B cell (primary cell): Measurements from ENCODE around the gene PHC2. TPM values are rescaled to one million over a fixed set of nuclear protein-coding genes. Genes with fewer than 3 reads are reported as not detected.

ENCODE experiments used
- ATAC-seq: fragments of 200-7000 bp; cut with Tn5 transposase; one replicate; pipeline ENCODE4 v1.10.0; 2021; ENCODE audit warnings: low read depth, mild to moderate bottlenecking, moderate number of reproducible peaks, moderate library complexity
- CTCF ChIA-PET: fragments of 350-600 bp; sonication (Branson Sonifier 250); formaldehyde crosslinking; loops from one replicate; lab custom pipeline; 2021; ENCODE audit warnings: antibody characterized with exemption, inconsistent platforms; lab: Charles Lee
- POLR2A ChIA-PET: fragments of 350-600 bp; sonication (Branson Sonifier 250); formaldehyde crosslinking; loops from one replicate; lab custom pipeline; 2021; ENCODE audit warnings: antibody characterized with exemption; lab: Charles Lee
- DNase-seq: peaks from one replicate; pipeline ENCODE4 v3.0.0; 2013
- H2AFZ ChIP-seq: 2 replicates; pipeline ENCODE4 v1.6.1; 2012; ENCODE audit warnings: mild to moderate bottlenecking, low read depth, low read length; ENCODE audit not compliant: insufficient read depth, poor library complexity, severe bottlenecking
- H3K27ac ChIP-seq, 2 donors: 1 replicate in 1 of 2; 2 replicates in 1 of 2; pipeline ENCODE4 v1.5.1; 2012 to 2013; ENCODE audit warnings: low read length in 2 of 2, mild to moderate bottlenecking in 2 of 2, moderate library complexity in 1 of 2
- H3K27me3 ChIP-seq, 4 experiments: fragments of 200-600 bp in 1 of 4; sonication (generic) in 1 of 4; replicated peaks in 1 of 4; 1 replicate in 2 of 4; 2 replicates in 2 of 4; pipeline versions ENCODE4 v1.6.1 to v1.7.0; 2013 to 2016; ENCODE audit warnings: low read length in 3 of 4, mild to moderate bottlenecking in 2 of 4, mixed read lengths in 1 of 4, moderate library complexity in 1 of 4; ENCODE audit not compliant: insufficient read depth in 4 of 4, control insufficient read depth in 3 of 4; ENCODE audit errors: control extremely low read depth in 1 of 4
- H3K36me3 ChIP-seq, 2 experiments: replicated peaks in 1 of 2; 1 replicate in 1 of 2; 2 replicates in 1 of 2; pipeline versions ENCODE4 v1.6.1 to v1.7.1; 2013; ENCODE audit warnings: low read length in 1 of 2; ENCODE audit not compliant: insufficient read depth in 2 of 2, control insufficient read depth in 1 of 2; ENCODE audit errors: control extremely low read depth in 1 of 2, extremely low read depth in 1 of 2
- H3K4me1 ChIP-seq, 2 donors: fragments of 200-600 bp in 1 of 2; sonication (generic) in 1 of 2; 1 replicate in 1 of 2; 2 replicates in 1 of 2; pipeline versions ENCODE4 v1.5.1 to v1.6.1; 2013 to 2017; ENCODE audit warnings: low read length in 2 of 2; ENCODE audit not compliant: control insufficient read depth in 2 of 2, insufficient read depth in 2 of 2
- H3K4me2 ChIP-seq: replicated peaks from 2 replicates; pipeline ENCODE3; 2012; ENCODE audit warnings: mild to moderate bottlenecking, low read depth, low read length; ENCODE audit not compliant: poor library complexity, severe bottlenecking
- H3K4me3 ChIP-seq, 5 experiments: fragments of 200-600 bp in 1 of 5; sonication (generic) in 1 of 5; 1 replicate in 3 of 5; 2 replicates in 2 of 5; pipeline versions ENCODE4 v1.5.1 to v1.7.0; 2011 to 2016; ENCODE audit warnings: low read length in 4 of 5, mild to moderate bottlenecking in 4 of 5, low read depth in 2 of 5, control low read depth in 1 of 5, moderate library complexity in 1 of 5; ENCODE audit not compliant: insufficient read depth in 1 of 5; ENCODE audit errors: control extremely low read depth in 1 of 5, extremely low read depth in 1 of 5
- H3K79me2 ChIP-seq: fragments of 200-600 bp; sonication (generic); one replicate; pipeline ENCODE4 v1.6.0; 2016; ENCODE audit warnings: low read length; ENCODE audit not compliant: control insufficient read depth, insufficient read depth
- H3K9ac ChIP-seq: fragments of 200-600 bp; sonication (generic); 2 replicates; pipeline ENCODE4 v1.6.1; 2017; ENCODE audit warnings: mild to moderate bottlenecking, low read length, moderate library complexity
- H3K9me3 ChIP-seq, 3 donors: one replicate each; pipeline versions ENCODE4 v1.6.1 to v1.7.1; 2013; ENCODE audit warnings: low read length in 2 of 3; ENCODE audit not compliant: control insufficient read depth in 2 of 3, insufficient read depth in 1 of 3; ENCODE audit errors: control extremely low read depth in 1 of 3
- H4K20me1 ChIP-seq: 2 replicates; pipeline ENCODE4 v1.6.0; 2012; ENCODE audit warnings: mild to moderate bottlenecking, low read length; ENCODE audit not compliant: insufficient read depth, control insufficient read depth, poor library complexity, severe bottlenecking
- H3K27ac Mint-ChIP-seq: one replicate; pipeline ENCODE4 v1.8.0; 2021; ENCODE audit warnings: mixed read lengths
- H3K27me3 Mint-ChIP-seq: one replicate; pipeline ENCODE4 v1.8.0; 2021; ENCODE audit warnings: mixed read lengths
- H3K4me1 Mint-ChIP-seq: one replicate; pipeline ENCODE4 v1.8.0; 2021; ENCODE audit warnings: mixed read lengths
- H3K4me3 Mint-ChIP-seq: one replicate; pipeline ENCODE4 v1.8.0; 2021; ENCODE audit warnings: mixed read lengths
- H3K9me3 Mint-ChIP-seq: one replicate; pipeline ENCODE4 v1.8.0; 2022; ENCODE audit warnings: mixed read lengths; ENCODE audit not compliant: insufficient read depth
- EZH2 ChIP-seq: IDR thresholded peaks from 2 replicates; pipeline ENCODE4 v1.6.1; 2012; ENCODE audit warnings: borderline replicate concordance, low read depth, mild to moderate bottlenecking, moderate library complexity, low read length; ENCODE audit not compliant: insufficient read depth, poor library complexity, severe bottlenecking
- WGBS: methylation state at CpG from one replicate; pipeline ENCODE4 v1.1.5; 2013; ENCODE audit warnings: missing lambda C conversion rate; ENCODE audit not compliant: insufficient coverage; 5-methylcytosine and 5-hydroxymethylcytosine counted together
- intact Hi-C: fragments of 100-400 bp; cut with micrococcal nuclease; formaldehyde crosslinking; loops from one replicate; pipeline ENCODE4 v1.10.0; 2022
- polyA plus RNA-seq: library from polyadenylated mRNA; depleted of rRNA; stranded (reverse); fragments of >200 nt; gene quantifications from 2 replicates; pipeline ENCODE4 v1.2.3, GENCODE V29; 2012
- total RNA-seq, 2 donors: library from RNA; stranded (reverse); fragments of 120-200 nt in 1 of 2; gene quantifications; 1 replicate in 1 of 2; 2 replicates in 1 of 2; pipeline versions ENCODE4 v1.2.3 to v1.2.4, GENCODE V29; 2013 to 2022
- TF ChIP-seq, protein P1 (sequence below): fragments of 200-600 bp; IDR thresholded peaks from one replicate; pipeline ENCODE4 v1.8.0; 2022; ENCODE audit warnings: antibody characterized with exemption, mild to moderate bottlenecking

Gene PHC2
- total and polyA plus RNA-seq, 2 donors (not counting 1 experiment from before 2014, with no cell fraction given): 23.1 to 23.4 TPM

DNA sequence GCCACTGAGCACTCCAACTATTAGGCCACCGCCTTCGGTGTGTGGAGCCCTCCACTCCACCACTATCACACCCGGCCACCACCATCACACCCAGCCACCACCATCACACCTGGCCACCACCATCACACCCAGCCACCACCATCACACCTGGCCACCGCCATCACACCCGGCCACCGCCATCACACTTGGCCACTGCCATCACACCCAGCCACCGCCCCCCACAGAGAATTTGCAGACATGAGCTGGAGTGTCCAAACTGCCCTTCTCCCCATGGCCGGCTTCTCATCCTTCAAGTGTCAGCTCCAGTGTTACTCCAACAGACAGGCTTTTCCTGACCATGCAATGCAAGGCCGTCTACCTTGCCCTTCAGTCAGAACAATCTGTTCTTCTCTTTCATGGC is 59.6 kb downstream of the PHC2 start:
- Histone ChIP-seq H4K20me1 (no peaks in the 10 kb centered on the region), H3K27ac (no peak overlapping the region), H3K9ac (no peak overlapping the region), H2AFZ (no peak overlapping the region), H3K4me3 (no peak overlapping the region), H3K4me1 (peaks cover 4 to 5% of the 10 kb centered on the region in 2 donors), H3K4me2 (no peak overlapping the region), H3K79me2 (no peaks in the 10 kb centered on the region), H3K27me3 (peaks cover 0 to 10% (median 3%) of the 10 kb centered on the region in 4 experiments), H3K9me3 (no peaks in the 10 kb centered on the region), H3K36me3 (no peaks in the 10 kb centered on the region)
- Mint-ChIP-seq H3K27me3 (peaks cover 19% of the 10 kb centered on the region), H3K27ac (no peak overlapping the region), H3K4me3 (no peak overlapping the region), H3K4me1 (no peaks in the 10 kb centered on the region), H3K9me3 (no peaks in the 10 kb centered on the region)
- DNase-seq: no peak
- ATAC-seq: no peak
- intact Hi-C loops: no loop called here
- TF ChIP-seq EZH2: no peak
- TF ChIP-seq, protein P1, sequence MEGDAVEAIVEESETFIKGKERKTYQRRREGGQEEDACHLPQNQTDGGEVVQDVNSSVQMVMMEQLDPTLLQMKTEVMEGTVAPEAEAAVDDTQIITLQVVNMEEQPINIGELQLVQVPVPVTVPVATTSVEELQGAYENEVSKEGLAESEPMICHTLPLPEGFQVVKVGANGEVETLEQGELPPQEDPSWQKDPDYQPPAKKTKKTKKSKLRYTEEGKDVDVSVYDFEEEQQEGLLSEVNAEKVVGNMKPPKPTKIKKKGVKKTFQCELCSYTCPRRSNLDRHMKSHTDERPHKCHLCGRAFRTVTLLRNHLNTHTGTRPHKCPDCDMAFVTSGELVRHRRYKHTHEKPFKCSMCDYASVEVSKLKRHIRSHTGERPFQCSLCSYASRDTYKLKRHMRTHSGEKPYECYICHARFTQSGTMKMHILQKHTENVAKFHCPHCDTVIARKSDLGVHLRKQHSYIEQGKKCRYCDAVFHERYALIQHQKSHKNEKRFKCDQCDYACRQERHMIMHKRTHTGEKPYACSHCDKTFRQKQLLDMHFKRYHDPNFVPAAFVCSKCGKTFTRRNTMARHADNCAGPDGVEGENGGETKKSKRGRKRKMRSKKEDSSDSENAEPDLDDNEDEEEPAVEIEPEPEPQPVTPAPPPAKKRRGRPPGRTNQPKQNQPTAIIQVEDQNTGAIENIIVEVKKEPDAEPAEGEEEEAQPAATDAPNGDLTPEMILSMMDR: no peak
- POLR2A ChIA-PET: no interaction called here
- 98% methylated on average over 8 of the region's 9 CpGs for WGBS
- CTCF ChIA-PET: interaction anchor here (0.9 to 2.2 kb wide), 4 partner anchors 11 to 100 kb away, joined by 3 to 12 read pairs (median 7); no protein-coding TSS in a partner anchor

DNA sequence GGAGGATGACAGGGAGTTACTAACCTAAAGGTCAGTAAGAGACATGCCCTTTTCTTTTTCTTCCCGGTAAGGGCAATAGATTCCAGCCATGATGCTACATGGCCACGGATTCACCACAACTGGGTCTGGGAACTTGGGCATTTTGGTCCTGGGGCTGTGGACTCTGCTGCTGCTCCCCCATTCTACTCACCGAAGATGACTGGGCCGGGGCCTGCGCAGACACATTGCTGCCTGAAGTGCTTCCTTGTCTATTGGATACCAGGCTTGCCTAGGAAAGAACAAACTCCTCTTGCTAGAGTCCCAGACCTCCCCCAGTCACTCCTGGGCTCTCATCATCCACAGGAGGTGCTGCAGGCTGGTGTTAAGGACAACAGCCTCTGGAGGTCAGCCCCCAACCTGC is 60.1 kb downstream of the PHC2 start:
- WGBS: 94% methylated on average over 5 of the region's 5 CpGs
- no peak overlapping the region for H3K4me2 ChIP-seq
- H3K36me3 ChIP-seq: no peaks in the 10 kb centered on the region
- ChIA-PET POLR2A (interaction anchor here (0.5 kb wide), 1 partner anchor 314 kb away, joined by 3 read pairs; no protein-coding TSS in a partner anchor), CTCF (interaction anchor here (0.7 to 10.4 kb wide), 3 partner anchors 34 to 99 kb away, joined by 4 to 148 read pairs (median 39); partner anchors contain the start of gene ZSCAN20)
- Mint-ChIP-seq H3K9me3 (no peaks in the 10 kb centered on the region), H3K27me3 (peaks cover 20% of the 10 kb centered on the region), H3K4me1 (no peaks in the 10 kb centered on the region), H3K4me3 (no peak overlapping the region), H3K27ac (no peak overlapping the region)
- no peak overlapping the region for H2AFZ ChIP-seq
- H3K9ac ChIP-seq: no peak overlapping the region
- no peaks in the 10 kb centered on the region for H3K9me3 ChIP-seq
- H3K27me3 ChIP-seq: peaks cover 0 to 10% (median 3%) of the 10 kb centered on the region in 4 experiments
- H3K79me2 ChIP-seq: no peaks in the 10 kb centered on the region
- H3K27ac ChIP-seq: no peak overlapping the region
- H3K4me1 ChIP-seq: peaks cover 4 to 5% of the 10 kb centered on the region in 2 donors
- no peak for ATAC-seq
- H4K20me1 ChIP-seq: no peaks in the 10 kb centered on the region
- no peak for DNase-seq
- H3K4me3 ChIP-seq: no peak overlapping the region
- intact Hi-C loops: no loop called here
- TF ChIP-seq EZH2: no peak
- TF ChIP-seq, protein P1: no peak
